Left lung (tissue), 10 donors: ENCODE results near the gene REC8. TPM values are rescaled to one million over a fixed set of nuclear protein-coding genes. Genes with fewer than 3 reads are reported as not detected.

Experiments used
- ATAC-seq: fragments of 200-7000 bp; cut with Tn5 transposase; one replicate; pipeline ENCODE4 v1.9.1; 2020; ENCODE audit warnings: moderate library complexity
- DNase-seq, 4 donors: peaks; one replicate each; pipeline ENCODE4 v3.0.0-alpha.2; 2013 to 2020
- H3K27ac ChIP-seq, 2 donors: fragments of 200-600 bp; sonication (generic) in 1 of 2; one replicate each; pipeline versions ENCODE4 v1.5.0 to v1.8.0; 2020 to 2021
- H3K27me3 ChIP-seq, 2 donors: fragments of 200-600 bp; sonication (generic) in 1 of 2; one replicate each; pipeline versions ENCODE4 v1.5.0 to v1.8.0; 2020 to 2021
- H3K36me3 ChIP-seq, 2 donors: fragments of 200-600 bp; sonication (generic) in 1 of 2; one replicate each; pipeline versions ENCODE4 v1.5.0 to v1.8.0; 2020 to 2021
- H3K4me1 ChIP-seq, 2 donors: fragments of 200-600 bp; one replicate each; pipeline ENCODE4 v1.8.0; 2021
- H3K4me3 ChIP-seq, 2 donors: fragments of 200-600 bp; sonication (generic) in 1 of 2; one replicate each; pipeline versions ENCODE4 v1.5.0 to v1.8.0; 2020 to 2021; ENCODE audit warnings: mild to moderate bottlenecking in 1 of 2
- H3K9me3 ChIP-seq, 2 donors: fragments of 200-600 bp; sonication (generic) in 1 of 2; one replicate each; pipeline versions ENCODE4 v1.5.0 to v1.8.0; 2020 to 2021
- CTCF ChIP-seq, 2 donors: fragments of 200-600 bp; sonication (generic) in 1 of 2; IDR thresholded peaks; one replicate each; pipeline versions ENCODE4 v1.5.0 to v1.8.0; 2021; ENCODE audit warnings: antibody characterized with exemption in 2 of 2
- intact Hi-C, 2 donors: fragments of 100-400 bp; cut with DNase I; formaldehyde crosslinking; loops; one replicate each; pipeline versions ENCODE4 v1.11.2 to v1.14.2; 2022
- polyA plus RNA-seq, 6 donors: library from polyadenylated mRNA; unstranded; fragments of 120-200 nt; gene quantifications; one replicate each; pipeline ENCODE4 v1.2.1, GENCODE V29; 2013; ENCODE audit not compliant: insufficient read length in 6 of 6
- total RNA-seq, 2 donors: library from RNA; stranded (reverse); fragmentation: NEBNext Ultra II Directional; extraction: Animal tissue kit (Norgen Biotek cat#: 25700); gene quantifications; one replicate each; pipeline ENCODE4 v1.2.1, GENCODE V29; 2021
- donor health status: DM: no; HTN: yes; CAD: no.
- donor health status: DM: no; HTN: no; CAD: no.

REC8 gene
- total and polyA plus RNA-seq, 8 donors: 27.0 to 66.0 (median 42.0) TPM

DNA sequence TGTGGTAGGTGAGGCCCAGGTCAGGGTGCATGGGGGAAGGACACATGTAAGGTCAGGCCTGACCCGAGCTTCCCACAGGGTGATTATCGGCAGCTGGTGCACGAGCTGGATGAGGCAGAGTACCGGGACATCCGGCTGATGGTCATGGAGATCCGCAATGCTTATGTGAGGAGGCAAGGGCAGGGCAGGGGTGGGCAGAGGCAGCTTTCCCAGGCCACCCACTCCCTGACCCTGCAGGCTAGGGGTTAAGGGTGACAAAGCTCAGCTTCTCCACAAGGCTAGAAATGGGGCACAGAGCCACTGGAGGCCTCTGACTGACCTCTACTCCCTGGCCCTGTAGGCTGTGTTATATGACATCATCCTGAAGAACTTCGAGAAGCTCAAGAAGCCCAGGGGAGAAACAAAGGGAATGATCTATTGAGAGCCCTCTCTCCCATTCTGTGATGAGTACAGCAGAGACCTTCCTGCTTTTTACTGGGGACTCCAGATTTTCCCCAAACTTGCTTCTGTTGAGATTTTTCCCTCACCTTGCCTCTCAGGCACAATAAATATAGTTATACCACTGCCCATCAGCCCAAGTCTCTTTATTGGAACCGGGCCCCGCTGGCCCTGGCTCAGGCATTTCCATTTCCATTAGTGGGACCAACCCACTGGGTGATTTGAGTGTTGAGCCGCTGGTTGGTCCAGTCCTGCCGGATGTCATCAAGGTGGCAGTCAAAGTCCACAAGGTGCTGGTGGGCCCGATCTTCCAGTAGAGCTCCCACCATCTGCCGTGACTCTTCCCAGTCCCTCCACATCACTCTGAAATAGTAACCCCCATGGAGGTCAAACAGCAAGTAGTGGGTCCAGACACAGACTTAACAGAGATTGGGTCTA lies 33.2 kb upstream of the REC8 start:
- H3K4me3 ChIP-seq: no peak overlapping the region
- no peaks in the 10 kb centered on the region for H3K27me3 ChIP-seq

GRCh38 chr14:24139272-24139934 lies 32.5 kb upstream of the REC8 start:
- intact Hi-C loops: no loop called here
- no peak overlapping the region for H3K27ac ChIP-seq
- peaks cover 18 to 66% of the 10 kb centered on the region in 2 donors for H3K4me1 ChIP-seq

More for the DNA sequence above, 33.2 kb upstream of the REC8 start:
- TF ChIP-seq CTCF (IDR thresholded peaks at IDR 0.05): no peak
- Histone ChIP-seq H3K9me3 (no peaks in the 10 kb centered on the region), H3K27ac (peak overlapping the region in 1 of 2 donors; percentile 0), H3K4me1 (peaks cover 18 to 60% of the 10 kb centered on the region in 2 donors), H3K36me3 (peaks cover 0 to 44% of the 10 kb centered on the region in 2 donors)
- DNase-seq (no peak), ATAC-seq (no peak)
- intact Hi-C loops: no loop called here

GRCh38 chr14:24141097-24141880 lies 30.6 kb upstream of the REC8 start, which contains the start of gene EMC9:
Gene EMC9, minus strand, starts transcription at chr14:24141591. Its CDS starts 287 bp downstream, at chr14:24141304.
- no peaks in the 10 kb centered on the region for H3K27me3 ChIP-seq
- no peaks in the 10 kb centered on the region for H3K9me3 ChIP-seq
- peak; percentile 53 to 80 for TF ChIP-seq CTCF (IDR thresholded peaks at IDR 0.05)
- peak; percentile 93 for ATAC-seq
- H3K27ac ChIP-seq: peak within 1 kb of the TSS; percentile 85 to 91
- peak within 1 kb of the TSS; percentile 69 for H3K4me3 ChIP-seq
- intact Hi-C loops: no loop called here
- peaks cover 0 to 54% of the 10 kb centered on the region in 2 donors for H3K36me3 ChIP-seq
- DNase-seq: peak; percentile 98 to 100 (median 99)
- H3K4me1 ChIP-seq: peaks cover 25 to 74% of the 10 kb centered on the region in 2 donors

More at GRCh38 chr14:24139272-24139934, 32.5 kb upstream of the REC8 start:
- no peak for DNase-seq
- no peak for TF ChIP-seq CTCF (IDR thresholded peaks at IDR 0.05)
- no peaks in the 10 kb centered on the region for H3K9me3 ChIP-seq
- ATAC-seq: no peak
- H3K27me3 ChIP-seq: no peaks in the 10 kb centered on the region
- peak overlapping the region in 1 of 2 donors; percentile 69 for H3K4me3 ChIP-seq
- H3K36me3 ChIP-seq: peaks cover 0 to 52% of the 10 kb centered on the region in 2 donors

GRCh38 chr14:24143511-24143910 lies 28.4 kb upstream of the REC8 start:
- H3K27me3 ChIP-seq: no peaks in the 10 kb centered on the region
- TF ChIP-seq CTCF (IDR thresholded peaks at IDR 0.05): no peak
- peaks cover 24 to 60% of the 10 kb centered on the region in 2 donors for H3K4me1 ChIP-seq
- no peak for DNase-seq
- H3K36me3 ChIP-seq: peaks cover 0 to 41% of the 10 kb centered on the region in 2 donors
- H3K27ac ChIP-seq: no peak overlapping the region
- H3K4me3 ChIP-seq: no peak overlapping the region
- no peaks in the 10 kb centered on the region for H3K9me3 ChIP-seq
- no peak for ATAC-seq
- intact Hi-C loops: no loop called here
